ENCODE results near the gene PIGQ.
"Not testable (repeated sequence)": the region's sequence is repeated elsewhere in the genome, so short reads cannot be mapped to it uniquely, and the experiment has no call there.

Gene PIGQ

GRCh38 chr16:586047-586644, 16.4 kb downstream of the PIGQ start:
- DNase-seq (ENCODE audit: low read depth in 2 of 2) = no peak

DNA sequence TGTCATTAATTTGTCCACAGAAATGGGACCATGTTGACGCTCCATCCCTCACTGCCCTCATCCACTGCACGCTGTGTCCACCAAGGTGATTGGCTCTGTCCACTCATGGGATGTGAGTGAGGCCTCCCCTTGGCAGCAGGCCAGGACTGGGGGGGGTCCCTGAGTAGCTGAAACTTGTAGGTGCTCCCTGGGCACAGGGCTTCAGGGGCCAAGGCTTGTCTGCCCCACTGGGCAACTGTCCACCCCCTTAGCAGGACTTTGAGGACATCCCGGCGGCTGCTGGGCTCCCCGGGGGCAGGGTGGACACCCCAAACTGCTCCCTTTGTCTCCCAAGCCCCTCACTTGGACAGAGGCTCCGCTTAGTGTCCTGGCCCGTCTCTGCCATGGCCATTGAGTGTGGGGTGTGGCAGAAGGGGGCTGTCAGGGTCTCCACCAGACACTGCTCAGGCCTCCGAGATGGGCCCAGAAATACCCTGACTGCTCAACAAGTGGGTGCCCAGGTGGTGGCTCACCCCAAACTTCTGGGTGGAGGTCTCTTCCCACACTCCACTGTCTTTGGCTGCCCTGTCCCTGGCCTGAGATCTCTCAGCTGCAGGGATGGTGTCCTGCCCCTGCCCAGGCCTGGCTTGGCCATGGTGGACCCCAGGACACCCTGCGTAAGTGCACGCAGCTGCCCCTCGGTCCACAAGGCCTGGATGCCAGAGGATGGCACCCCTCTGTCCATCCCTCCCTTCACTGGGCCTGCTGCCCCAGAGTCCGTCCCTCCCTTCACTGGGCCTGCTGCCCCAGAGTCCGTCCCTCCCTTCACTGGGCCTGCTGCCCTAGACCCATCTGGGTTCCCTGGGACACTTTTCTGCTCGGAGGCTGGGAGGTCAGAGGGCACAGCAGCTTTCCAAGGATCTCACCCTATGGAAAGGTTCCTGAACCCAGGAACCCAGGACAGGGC, 17.1 kb downstream of the PIGQ start:
- no peak for DNase-seq (ENCODE audit: low read depth in 2 of 2)

DNA sequence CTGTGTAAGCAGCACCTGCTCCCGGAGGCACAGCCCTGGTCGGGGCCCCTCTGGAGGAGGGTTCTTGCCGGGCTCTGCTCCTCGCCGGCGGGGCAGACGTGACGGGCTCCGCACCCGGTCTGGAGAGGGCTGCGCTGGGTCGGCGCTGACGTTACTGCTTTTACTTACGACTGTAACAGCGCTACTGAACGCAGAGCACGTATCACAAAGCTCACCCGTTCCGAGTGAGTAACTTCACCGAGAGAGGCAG, 18.8 kb downstream of the PIGQ start:
- peak; percentile 60 to 65 for DNase-seq (ENCODE audit: low read depth in 2 of 2)

DNA sequence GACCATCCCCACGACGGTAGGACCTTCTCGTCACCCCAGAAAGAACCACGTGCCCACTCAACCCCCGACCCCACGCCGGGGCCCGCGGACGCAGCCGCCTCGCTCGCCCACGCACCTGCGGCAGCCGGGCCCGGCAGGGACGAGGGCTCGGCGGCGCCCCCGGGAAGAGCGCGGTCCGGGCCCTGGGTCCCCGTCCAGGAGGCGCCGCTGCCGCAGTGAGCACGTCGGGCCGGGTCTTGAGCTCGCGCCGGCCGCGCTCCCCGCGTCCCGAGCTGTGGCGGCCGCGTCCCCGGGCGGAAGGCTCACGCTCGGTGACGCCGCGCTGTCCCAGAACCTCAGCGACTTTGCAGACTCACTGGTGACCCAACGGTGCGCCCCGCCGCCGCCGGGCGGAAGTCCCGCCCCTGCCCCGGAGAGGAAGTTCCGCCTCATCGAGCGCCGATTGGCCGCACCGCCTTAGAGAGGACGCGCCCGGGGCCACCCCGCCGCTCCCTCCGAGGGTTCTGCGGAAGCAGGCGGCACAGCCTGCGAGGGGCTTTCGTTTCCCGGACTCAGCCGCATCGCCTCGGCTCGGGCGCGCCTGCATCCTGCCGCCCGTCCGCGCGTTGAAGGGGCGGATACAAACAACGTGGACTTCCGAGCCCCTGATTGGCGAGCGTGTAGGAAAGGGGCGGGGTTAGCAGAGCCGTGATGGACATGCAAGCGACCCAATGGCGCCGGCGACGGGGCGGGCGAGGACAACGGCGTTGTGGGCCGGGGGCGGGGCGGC, 19.3 kb downstream of the PIGQ start:
- peak; percentile 95 for DNase-seq (ENCODE audit: low read depth in 2 of 2)

DNA sequence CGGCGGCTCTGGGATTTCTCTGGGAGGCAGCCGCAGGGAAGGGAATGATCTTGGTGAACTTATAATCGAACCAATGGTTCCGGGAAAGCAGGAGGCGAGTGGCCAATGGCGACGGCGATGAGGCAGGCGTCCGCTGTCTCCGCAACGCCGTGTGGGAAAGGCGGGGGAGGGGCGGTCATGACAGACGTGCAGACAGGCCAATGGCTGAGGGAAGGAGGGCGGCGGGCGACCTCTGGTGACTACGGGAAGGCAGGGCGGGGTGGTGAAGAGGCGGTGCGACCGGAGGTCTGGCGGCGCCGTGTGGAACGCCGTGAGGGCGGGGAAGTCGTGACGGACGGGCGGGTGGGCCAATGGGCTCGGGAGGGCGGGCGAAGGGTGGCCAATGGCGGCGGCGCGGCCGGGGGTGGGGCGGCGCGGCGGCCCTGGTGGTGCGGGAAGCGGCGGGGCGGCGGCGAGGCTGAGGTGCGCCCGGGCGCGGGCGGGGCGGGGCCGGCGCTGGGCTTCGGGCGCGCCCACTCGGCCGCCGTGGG, 20.0 kb downstream of the PIGQ start, which contains the start of gene RAB40C:
TSS of gene RAB40C (plus strand) at position 409 of the 530 bp plus-strand sequence. CDS start 226 bp downstream, outside the sequence.
- peak; percentile 99 for DNase-seq (ENCODE audit: low read depth in 2 of 2)

GRCh38 chr16:590188-590814, 20.5 kb downstream of the PIGQ start:
- DNase-seq (ENCODE audit: low read depth in 2 of 2) = no peak

DNA sequence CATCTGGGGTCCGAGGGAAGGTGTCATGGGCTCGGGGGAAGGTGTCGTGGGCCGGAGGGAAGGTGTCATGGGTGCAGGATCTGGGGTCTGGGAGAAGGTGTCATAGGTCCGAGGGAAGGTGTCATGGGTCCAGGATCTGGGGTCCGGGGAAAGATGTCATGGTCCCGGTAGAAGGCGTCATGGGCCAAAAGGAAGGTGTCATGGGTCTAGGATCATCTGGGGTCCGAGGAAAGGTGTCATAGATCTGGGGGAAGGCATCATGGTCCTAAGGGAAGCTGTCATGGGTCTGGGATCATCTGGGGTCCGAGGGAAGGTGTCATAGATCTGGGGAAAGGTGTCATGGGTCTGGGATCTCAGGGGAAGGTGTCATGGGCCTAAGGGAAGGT, 21.0 kb downstream of the PIGQ start:
- no peak for DNase-seq (ENCODE audit: low read depth in 2 of 2)

DNA sequence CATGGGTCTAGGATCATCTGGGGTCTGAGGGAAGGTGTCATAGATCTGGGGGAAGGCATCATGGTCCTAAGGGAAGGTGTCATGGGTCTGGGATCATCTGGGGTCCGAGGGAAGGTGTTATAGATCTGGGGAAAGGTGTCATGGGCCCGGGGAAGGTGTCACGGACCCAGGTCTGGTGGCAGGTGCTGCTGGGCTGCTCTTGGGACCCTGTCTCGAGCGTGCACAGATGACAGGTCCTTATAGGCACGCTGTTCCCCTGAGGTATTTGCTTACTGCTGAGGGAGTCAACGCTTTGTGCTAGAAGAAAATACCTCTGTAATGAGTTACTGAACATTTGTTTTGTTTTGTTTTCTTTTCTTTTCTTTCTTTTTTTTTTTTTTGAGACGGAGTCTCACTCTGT, 21.5 kb downstream of the PIGQ start:
- no peak for DNase-seq (ENCODE audit: low read depth in 2 of 2)

GRCh38 chr16:591892-592517, 22.2 kb downstream of the PIGQ start:
- DNase-seq (ENCODE audit: low read depth in 2 of 2) = no peak

GRCh38 chr16:592518-593306, 22.9 kb downstream of the PIGQ start:
- no peak for DNase-seq (ENCODE audit: low read depth in 2 of 2)

DNA sequence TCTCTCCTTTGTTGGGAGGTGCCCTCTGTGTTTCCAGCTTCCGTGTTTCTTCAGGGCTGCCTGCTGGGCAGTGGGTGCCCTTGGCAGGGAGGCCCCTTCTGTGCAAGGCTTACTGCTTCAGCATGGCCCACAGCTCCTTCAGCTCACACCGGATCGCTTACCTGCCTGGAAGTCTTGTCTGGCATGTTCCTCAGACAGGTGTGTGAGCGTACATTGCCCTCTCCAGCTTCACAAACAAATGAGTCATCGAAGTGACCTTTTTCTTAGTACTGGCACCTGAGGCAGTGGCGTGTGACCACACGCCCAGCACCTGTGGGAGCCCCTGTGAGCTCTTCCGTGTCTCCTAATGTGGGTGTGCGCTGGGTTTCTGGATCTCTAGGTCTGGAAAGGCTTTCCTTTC, 23.6 kb downstream of the PIGQ start:
- no peak for DNase-seq (ENCODE audit: low read depth in 2 of 2)

GRCh38 chr16:593807-594206, 24.0 kb downstream of the PIGQ start:
- DNase-seq (ENCODE audit: low read depth in 2 of 2) = no peak

GRCh38 chr16:595094-595528, 25.3 kb downstream of the PIGQ start:
- DNase-seq (ENCODE audit: low read depth in 2 of 2) = no peak

- DNase-seq (ENCODE audit: low read depth in 2 of 2) = no peak
These were observed 26.4 kb downstream of the PIGQ start for GRCh38 chr16:595942-596735.

DNA sequence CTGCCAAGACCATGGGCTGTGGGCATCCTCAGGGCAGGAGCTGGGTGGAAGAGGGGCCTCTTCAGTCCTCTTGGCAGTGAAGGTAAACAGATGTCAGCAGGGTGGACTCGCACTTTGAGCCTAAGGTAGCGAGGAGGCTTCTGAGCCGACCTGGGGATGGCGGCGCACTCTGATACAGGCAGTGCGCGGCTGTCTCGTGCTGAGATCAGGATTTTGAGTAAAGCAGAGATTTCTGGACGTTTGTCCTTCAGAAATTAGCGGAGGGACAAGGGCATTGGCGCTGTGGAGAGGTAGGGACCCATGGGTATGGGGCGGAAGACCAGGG, 26.9 kb downstream of the PIGQ start:
- DNase-seq (ENCODE audit: low read depth in 2 of 2) = no peak

GRCh38 chr16:597655-598054, 27.9 kb downstream of the PIGQ start:
- not testable (repeated sequence) for DNase-seq (ENCODE audit: low read depth in 2 of 2)

DNA sequence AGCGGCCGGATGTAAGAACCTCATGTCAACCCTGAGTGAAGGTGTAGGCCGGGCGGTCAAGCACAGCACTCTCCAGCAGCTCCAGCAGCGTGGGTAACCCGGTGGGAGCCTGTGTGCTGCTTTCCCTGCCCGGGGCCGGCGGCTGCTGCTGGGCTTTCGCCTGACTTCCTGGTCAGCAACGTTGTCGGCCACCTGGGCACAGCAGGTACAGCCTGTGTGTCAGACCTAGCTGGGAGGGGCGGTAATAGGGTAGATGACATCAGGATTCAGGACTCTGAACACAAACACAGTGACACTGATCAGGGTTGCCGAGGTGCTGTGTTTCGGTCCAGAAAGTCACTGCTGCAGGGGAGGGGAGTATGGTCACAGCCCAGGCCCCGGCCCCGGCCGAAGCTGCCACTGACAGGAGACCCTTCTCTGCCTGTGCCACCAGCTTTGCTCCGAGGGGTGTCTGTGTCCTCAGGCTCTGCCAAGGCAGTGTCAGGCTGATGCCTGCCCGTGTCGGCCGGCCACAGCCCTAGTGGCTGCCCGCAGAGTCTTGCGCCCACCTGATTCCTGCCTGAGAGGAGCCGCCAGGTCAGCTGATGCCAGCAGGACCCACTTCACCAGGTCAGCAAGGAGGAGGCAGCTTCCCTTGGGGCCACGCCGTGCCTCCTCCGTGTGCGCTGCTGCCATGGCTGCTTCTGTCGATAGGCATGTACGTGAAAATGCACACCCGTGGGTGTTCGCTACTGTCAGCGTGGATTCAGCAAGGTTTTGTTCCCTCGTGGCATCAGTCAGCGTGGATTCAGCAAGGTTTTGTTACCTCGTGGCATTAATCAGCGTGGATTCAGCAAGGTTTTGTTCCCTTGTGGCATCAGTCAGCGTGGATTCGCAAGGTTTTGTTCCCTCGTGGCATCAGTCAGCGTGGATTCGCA, 29.3 kb downstream of the PIGQ start:
- no peak for DNase-seq (ENCODE audit: low read depth in 2 of 2)

GRCh38 chr16:600781-601180, 31.0 kb downstream of the PIGQ start:
- no peak for DNase-seq (ENCODE audit: low read depth in 2 of 2)

DNA sequence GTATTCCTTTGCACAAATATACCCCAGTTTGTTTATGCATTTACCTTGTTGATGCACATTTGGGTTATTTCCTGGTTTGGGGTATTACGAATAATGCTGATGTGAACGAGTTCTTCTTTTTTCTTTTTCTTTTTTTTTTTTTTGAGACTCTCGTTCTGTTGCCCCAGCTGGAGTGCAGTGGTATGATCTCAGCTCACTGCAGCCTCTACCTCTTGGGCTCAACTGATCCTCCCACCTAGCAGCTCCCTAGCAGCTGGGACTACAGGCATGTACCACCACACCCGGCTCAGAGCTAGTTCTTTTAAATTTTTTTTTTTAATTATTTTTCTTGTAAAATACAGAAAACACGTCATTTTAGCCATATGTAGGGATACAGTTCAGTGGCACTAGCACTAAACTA, 34.2 kb downstream of the PIGQ start:
- no peak for DNase-seq (ENCODE audit: low read depth in 2 of 2)

Data from stimulated activated CD4-positive, alpha-beta T cell treated with anti-CD3 and anti-CD28 coated beads, Interleukin-15, amount 100 ng/mL, for 48 hours (primary cell).